GM19193 (cell line): ENCODE results near the gene FBN3.
A peak's percentile ranks its signal among the peaks of the same experiment; 100 is the strongest.

Experiments
- POLR2A ChIP-seq: IDR thresholded peaks from 4 replicates; pipeline ENCODE4 v1.6.1; 2011; ENCODE audit not compliant: insufficient read depth, insufficient read length; ENCODE audit errors: extremely low read depth

The FBN3 gene

GRCh38 chr19:8149261-8150094 lies at the start of gene FBN3:
Gene FBN3 (minus strand): TSS chr19:8149592. CDS start chr19:8147480, 2,112 bp downstream.
- no peak for TF ChIP-seq POLR2A

GRCh38 chr19:8196271-8196927 lies 47.0 kb upstream of the FBN3 start:
- no peak for TF ChIP-seq POLR2A

- TF ChIP-seq POLR2A = no peak
Measured at GRCh38 chr19:8194528-8195267, 45.3 kb upstream of the FBN3 start.

DNA sequence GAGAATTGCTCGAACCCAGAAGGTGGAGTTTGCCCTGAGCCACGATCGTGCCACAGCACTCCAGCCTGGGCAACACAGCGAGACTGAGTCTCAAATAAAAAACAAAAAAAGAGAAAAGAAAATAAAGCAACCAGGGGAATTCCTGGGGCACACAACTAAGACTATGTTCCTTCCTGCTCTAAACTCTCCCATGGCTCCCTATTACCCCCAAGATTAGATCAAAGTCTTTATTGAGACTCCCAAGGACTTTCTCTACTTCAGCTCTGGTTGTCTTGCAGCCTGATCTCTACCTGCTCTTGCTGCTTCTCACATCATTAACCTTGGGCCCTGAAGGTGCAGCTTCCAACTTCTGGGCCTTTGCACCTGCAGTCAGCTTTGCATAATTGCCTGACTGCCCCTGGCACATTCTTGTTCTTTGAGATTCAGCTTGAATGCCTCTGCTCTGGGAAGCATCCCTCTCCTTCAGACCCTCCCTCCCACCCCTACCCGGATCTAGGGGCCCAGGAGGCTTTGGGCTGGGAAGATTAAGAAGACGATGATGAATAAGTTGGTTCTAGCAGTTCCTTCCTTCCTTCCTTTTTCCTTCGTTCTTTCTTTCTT lies 42.9 kb upstream of the FBN3 start:
- no peak for TF ChIP-seq POLR2A

DNA sequence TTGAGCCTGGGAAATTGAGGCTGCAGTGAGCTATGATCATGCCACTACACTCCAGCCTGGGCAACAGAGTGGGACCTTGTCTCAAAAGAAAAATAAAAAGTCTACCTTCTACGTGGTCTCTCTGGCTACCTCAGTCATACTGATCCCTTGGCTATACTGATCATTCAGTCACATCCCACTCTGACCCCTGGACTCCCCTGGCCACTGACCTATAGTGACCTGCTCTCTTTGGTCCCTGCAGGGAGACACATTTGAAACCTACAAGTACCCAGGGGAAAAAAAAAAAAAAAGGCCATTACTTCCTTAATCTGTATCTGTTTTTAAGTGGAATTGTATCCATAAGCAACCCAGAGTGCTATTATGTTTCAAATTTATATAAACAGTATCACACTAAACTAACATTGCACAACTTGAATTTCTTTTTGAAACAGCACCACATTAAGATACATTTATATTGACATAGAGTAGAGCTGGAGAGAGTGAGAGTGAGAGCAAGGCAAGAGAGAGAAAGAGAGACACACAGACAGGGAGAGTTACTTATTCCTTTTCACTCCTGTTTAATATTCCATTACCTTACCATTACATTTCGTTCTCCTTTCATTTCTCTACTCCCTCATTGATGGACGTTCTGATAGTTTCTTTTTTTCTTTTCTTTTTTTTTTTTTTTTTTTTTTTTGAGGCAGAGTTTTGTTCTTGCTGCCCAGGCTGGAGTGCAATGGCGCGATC lies 36.1 kb upstream of the FBN3 start:
- no peak for TF ChIP-seq POLR2A

- no peak for TF ChIP-seq POLR2A
Measured at GRCh38 chr19:8184274-8184673, 34.9 kb upstream of the FBN3 start.

- no peak for TF ChIP-seq POLR2A
Measured at GRCh38 chr19:8180018-8180417, 30.6 kb upstream of the FBN3 start.

- no peak for TF ChIP-seq POLR2A
Measured at GRCh38 chr19:8174706-8175105, 25.3 kb upstream of the FBN3 start.

DNA sequence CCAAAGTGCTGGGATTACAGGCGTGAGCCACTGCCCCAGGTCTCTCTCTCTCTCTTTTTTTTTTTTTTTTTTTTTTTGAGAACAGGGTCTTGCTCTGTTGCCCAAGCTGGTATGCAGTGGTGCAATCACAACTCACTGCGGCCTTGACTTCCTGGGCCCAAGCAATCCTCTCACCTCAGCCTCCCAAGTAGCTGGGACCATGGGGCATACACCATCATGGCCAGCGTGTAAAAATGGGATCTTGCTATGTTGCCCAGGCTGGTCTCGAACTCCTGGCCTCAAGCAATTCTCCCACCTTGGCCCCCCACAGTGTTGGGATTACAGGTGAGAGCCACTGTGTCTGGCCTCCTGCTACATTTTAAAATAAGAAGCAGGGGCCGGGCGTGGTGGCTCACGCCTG lies 19.1 kb upstream of the FBN3 start:
- no peak for TF ChIP-seq POLR2A

- no peak for TF ChIP-seq POLR2A
Measured at GRCh38 chr19:8167985-8168384, 18.6 kb upstream of the FBN3 start.

DNA sequence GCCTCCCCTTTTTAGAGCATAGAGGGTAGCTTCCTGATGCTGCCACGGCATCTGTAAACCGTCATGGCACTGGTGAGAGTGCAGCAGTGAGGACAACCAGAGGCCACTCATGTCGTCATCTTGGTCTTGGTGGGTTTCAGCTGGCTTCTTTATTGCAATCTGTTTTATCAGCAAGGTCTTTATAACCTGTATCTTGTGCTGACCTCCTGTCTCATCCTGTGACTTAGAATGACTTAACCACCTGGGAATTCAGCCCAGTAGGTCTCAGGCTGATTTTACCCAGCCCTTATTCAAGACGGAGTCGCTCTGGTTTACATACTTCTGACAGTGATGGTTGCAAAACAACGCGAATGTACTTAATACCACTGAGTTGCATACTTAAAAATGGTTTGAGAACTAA lies 14.4 kb upstream of the FBN3 start:
- TF ChIP-seq POLR2A = no peak

GRCh38 chr19:8161135-8161646 lies 11.8 kb upstream of the FBN3 start:
- TF ChIP-seq POLR2A = peak; percentile 47

GRCh38 chr19:8158411-8159074 lies 9.2 kb upstream of the FBN3 start:
- no peak for TF ChIP-seq POLR2A

GRCh38 chr19:8155318-8155717 lies 5.9 kb upstream of the FBN3 start:
- TF ChIP-seq POLR2A = no peak
